HCT116 (cell line): ENCODE results near the gene GMDS. TPM values are rescaled to one million over a fixed set of nuclear protein-coding genes. Genes with fewer than 3 reads are reported as not detected.

Experiments used
- ATAC-seq: fragments of 200-7000 bp; cut with Tn5 transposase; 2 replicates; pipeline ENCODE4 v1.9.1; 2020; ENCODE audit warnings: mild to moderate bottlenecking, moderate library complexity
- BruUV-seq: library from RNA; stranded (reverse); fragments of 400-500 nt; replicated peaks from 2 replicates; lab custom pipeline; 2021; lab: Mats Ljungman, UMichigan
- CTCF ChIA-PET: fragments of 300-600 bp; sonication (Branson Sonifier 250); formaldehyde crosslinking; loops from one replicate; lab custom pipeline; 2021; ENCODE audit warnings: antibody characterized with exemption; lab: Charles Lee
- POLR2A ChIA-PET: fragments of 300-600, 350-600 bp; sonication (Branson Sonifier 250); formaldehyde crosslinking; loops from one replicate; lab custom pipeline; 2021; ENCODE audit warnings: antibody characterized with exemption; lab: Charles Lee
- RAD21 ChIA-PET, 2 experiments: fragments of 300-600 bp; sonication (Branson Sonifier 250); formaldehyde crosslinking; loops; one replicate each; lab custom pipeline; 2023; ENCODE audit warnings: low total read pairs in 2 of 2; ENCODE audit not compliant: uncharacterized antibody in 2 of 2, unreplicated experiment in 2 of 2, low non-redundant PET in 1 of 2; lab: Charles Lee
- DNase-seq: peaks from one replicate; pipeline ENCODE4 v3.0.0-alpha.2; 2010; ENCODE audit warnings: low read depth, low spot score
- H2AFZ ChIP-seq: fragments of 200-600 bp; shearing (Covaris generic), sonication (generic); 2 replicates; pipeline ENCODE4 v1.6.1; 2017; ENCODE audit warnings: low read depth, mixed run types, mixed read lengths, antibody characterized with exemption, low read length; ENCODE audit not compliant: poor library complexity, severe bottlenecking
- H3K27ac ChIP-seq: 2 replicates; pipeline ENCODE4 v1.5.1; 2012; ENCODE audit warnings: low read depth, low read length
- H3K27me3 ChIP-seq: fragments of 200-600 bp; sonication (generic); 2 replicates; pipeline ENCODE4 v1.6.1; 2016; ENCODE audit warnings: mixed run types, low read length, mixed read lengths; ENCODE audit not compliant: insufficient read depth
- H3K36me3 ChIP-seq, 2 experiments: fragments of 200-500 bp in 1 of 2; fragments of 200-600 bp in 1 of 2; sonication (Bioruptor generic) in 1 of 2; sonication (generic) in 1 of 2; 2 replicates each; pipeline versions ENCODE4 v1.5.1 to v1.6.1; 2014 to 2016; ENCODE audit warnings: low read length in 2 of 2, inconsistent platforms in 1 of 2, mixed read lengths in 1 of 2, mixed run types in 1 of 2; ENCODE audit not compliant: insufficient read depth in 2 of 2, control insufficient read depth in 1 of 2
- H3K4me1 ChIP-seq, 2 experiments: fragments of 200-600 bp in 1 of 2; sonication (generic) in 1 of 2; 2 replicates each; pipeline versions ENCODE4 v1.5.1 to v1.6.1; 2012 to 2017; ENCODE audit warnings: low read length in 2 of 2, inconsistent platforms in 1 of 2, mild to moderate bottlenecking in 1 of 2, mixed read lengths in 1 of 2, mixed run types in 1 of 2, moderate library complexity in 1 of 2; ENCODE audit not compliant: insufficient read depth in 2 of 2, control insufficient read depth in 1 of 2
- H3K4me2 ChIP-seq: fragments of 200-600 bp; sonication (generic); 2 replicates; pipeline ENCODE4 v1.6.1; 2017; ENCODE audit warnings: mixed run types, low read length, mixed read lengths
- H3K4me3 ChIP-seq, 2 experiments: fragments of 200-600 bp in 1 of 2; sonication (generic) in 1 of 2; replicated peaks in 1 of 2; 2 replicates each; pipeline ENCODE4 v1.5.1; 2011 to 2016; ENCODE audit warnings: low read length in 2 of 2, control low read depth in 1 of 2, low read depth in 1 of 2, mild to moderate bottlenecking in 1 of 2, mixed read lengths in 1 of 2, mixed run types in 1 of 2
- H3K79me2 ChIP-seq: fragments of 200-600 bp; sonication (generic); 2 replicates; pipeline ENCODE4 v1.6.1; 2017; ENCODE audit warnings: mild to moderate bottlenecking, mixed run types, low read length, moderate library complexity, mixed read lengths; ENCODE audit not compliant: insufficient read depth
- H3K9ac ChIP-seq: fragments of 200-600 bp; sonication (generic); 2 replicates; pipeline ENCODE4 v1.6.1; 2016; ENCODE audit warnings: low read length, mixed read lengths
- H3K9me2 ChIP-seq: fragments of 200-600 bp; sonication (generic), shearing (Covaris generic); 2 replicates; pipeline ENCODE4 v1.6.1; 2017; ENCODE audit warnings: mixed run types, mild to moderate bottlenecking, moderate library complexity; ENCODE audit not compliant: insufficient read depth
- H3K9me3 ChIP-seq, 2 experiments: fragments of 200-500 bp in 1 of 2; fragments of 200-600 bp in 1 of 2; sonication (Bioruptor generic) in 1 of 2; sonication (generic) in 1 of 2; 2 replicates each; pipeline ENCODE4 v1.6.1; 2014 to 2017; ENCODE audit warnings: low read length in 2 of 2, mixed read lengths in 2 of 2, inconsistent platforms in 1 of 2, low read depth in 1 of 2, mild to moderate bottlenecking in 1 of 2, mixed run types in 1 of 2, moderate library complexity in 1 of 2; ENCODE audit not compliant: control insufficient read depth in 1 of 2, insufficient read depth in 1 of 2
- H4K20me1 ChIP-seq: fragments of 200-600 bp; sonication (generic), shearing (Covaris generic); 2 replicates; pipeline ENCODE4 v1.6.1; 2017; ENCODE audit warnings: mixed run types, mild to moderate bottlenecking, moderate library complexity; ENCODE audit not compliant: insufficient read depth
- ATF3 ChIP-seq: IDR thresholded peaks from 2 replicates; pipeline ENCODE4 v1.6.1; 2012
- CEBPB ChIP-seq: IDR thresholded peaks from 2 replicates; pipeline ENCODE4 v1.6.1; 2012; ENCODE audit warnings: low read depth
- CTCF ChIP-seq, 3 experiments: fragments of 200-600 bp in 1 of 3; sonication (generic) in 1 of 3; IDR thresholded peaks in 2 of 3; conservative IDR thresholded peaks in 1 of 3; 2 replicates each; pipeline ENCODE4 v1.5.1; 2012 to 2017; ENCODE audit warnings: low read depth in 2 of 3, low read length in 2 of 3, antibody characterized with exemption in 1 of 3, borderline replicate concordance in 1 of 3, control low read depth in 1 of 3, mild to moderate bottlenecking in 1 of 3, mixed read lengths in 1 of 3, mixed run types in 1 of 3, moderate library complexity in 1 of 3; ENCODE audit not compliant: insufficient read depth in 1 of 3
- EGR1 ChIP-seq: IDR thresholded peaks from 2 replicates; pipeline ENCODE4 v1.6.1; 2012; ENCODE audit warnings: low read depth
- ELF1 ChIP-seq: IDR thresholded peaks from 2 replicates; pipeline ENCODE4 v1.6.1; 2012; ENCODE audit warnings: low read depth, borderline replicate concordance
- EZH2 ChIP-seq: fragments of 200-600 bp; sonication (generic); IDR thresholded peaks from 2 replicates; pipeline ENCODE4 v1.6.1; 2017; ENCODE audit warnings: antibody characterized with exemption, mixed run types
- FOSL1 ChIP-seq: IDR thresholded peaks from 2 replicates; pipeline ENCODE4 v1.6.1; 2012; ENCODE audit warnings: low read depth
- JUND ChIP-seq: IDR thresholded peaks from 2 replicates; pipeline ENCODE4 v1.6.1; 2012
- POLR2A ChIP-seq: IDR thresholded peaks from 2 replicates; pipeline ENCODE4 v1.7.0; 2011; ENCODE audit warnings: borderline replicate concordance; ENCODE audit not compliant: insufficient read depth, insufficient read length; ENCODE audit errors: extremely low read depth
- RAD21 ChIP-seq: IDR thresholded peaks from 2 replicates; pipeline ENCODE4 v1.6.1; 2012; ENCODE audit warnings: low read depth, mild to moderate bottlenecking
- SIN3A ChIP-seq: IDR thresholded peaks from 2 replicates; pipeline ENCODE4 v1.6.1; 2012; ENCODE audit warnings: low read depth
- SRF ChIP-seq: IDR thresholded peaks from 2 replicates; pipeline ENCODE4 v1.6.1; 2012; ENCODE audit warnings: low read depth
- TCF7L2 ChIP-seq: IDR thresholded peaks from 2 replicates; pipeline ENCODE4 v1.7.0; 2011; ENCODE audit warnings: borderline replicate concordance, inconsistent platforms; ENCODE audit not compliant: insufficient read depth, insufficient read length; ENCODE audit errors: extremely low read depth
- ZBTB33 ChIP-seq: IDR thresholded peaks from 2 replicates; pipeline ENCODE4 v1.6.1; 2011; ENCODE audit warnings: mild to moderate bottlenecking, low read length, moderate library complexity; ENCODE audit not compliant: insufficient replicate concordance; ENCODE audit errors: extremely low read depth
- ZFX ChIP-seq: fragments of 450-650 bp; IDR thresholded peaks from 2 replicates; pipeline ENCODE4 v1.6.1; 2017
- intact Hi-C: fragments of 100-400 bp; cut with micrococcal nuclease; formaldehyde crosslinking; loops from 2 replicates; pipeline ENCODE4 v1.10.0; 2022
- total RNA-seq: library from RNA; stranded (reverse); gene quantifications from one replicate; pipeline ENCODE4 v1.2.1, GENCODE V29; 2021; ENCODE audit not compliant: unreplicated experiment
- TF ChIP-seq, protein P1 (sequence below): IDR thresholded peaks from 2 replicates; pipeline ENCODE4 v1.6.1; 2012; ENCODE audit warnings: low read depth

GMDS gene
- total RNA-seq, 1 experiment from 2014 or later: 34.4 TPM

- RAD21 ChIA-PET: no interaction called here
- H3K79me2 ChIP-seq: no peaks in the 10 kb centered on the region
- H3K9me2 ChIP-seq: no peaks in the 10 kb centered on the region
- H3K27ac ChIP-seq: no peak overlapping the region
- no peaks in the 10 kb centered on the region for H3K27me3 ChIP-seq
- H4K20me1 ChIP-seq: no peaks in the 10 kb centered on the region
- no peak overlapping the region for H2AFZ ChIP-seq
- no peaks in the 10 kb centered on the region for H3K4me1 ChIP-seq
- H3K36me3 ChIP-seq: no peaks in the 10 kb centered on the region
- CTCF ChIA-PET: no interaction called here
- H3K9me3 ChIP-seq: no peaks in the 10 kb centered on the region
- POLR2A ChIA-PET: no interaction called here
- no peak for DNase-seq
- ATAC-seq: no peak
- no peak overlapping the region for H3K4me3 ChIP-seq
- BruUV-seq: no TSS peak
- TF ChIP-seq RAD21: no peak
- TF ChIP-seq, protein P1, sequence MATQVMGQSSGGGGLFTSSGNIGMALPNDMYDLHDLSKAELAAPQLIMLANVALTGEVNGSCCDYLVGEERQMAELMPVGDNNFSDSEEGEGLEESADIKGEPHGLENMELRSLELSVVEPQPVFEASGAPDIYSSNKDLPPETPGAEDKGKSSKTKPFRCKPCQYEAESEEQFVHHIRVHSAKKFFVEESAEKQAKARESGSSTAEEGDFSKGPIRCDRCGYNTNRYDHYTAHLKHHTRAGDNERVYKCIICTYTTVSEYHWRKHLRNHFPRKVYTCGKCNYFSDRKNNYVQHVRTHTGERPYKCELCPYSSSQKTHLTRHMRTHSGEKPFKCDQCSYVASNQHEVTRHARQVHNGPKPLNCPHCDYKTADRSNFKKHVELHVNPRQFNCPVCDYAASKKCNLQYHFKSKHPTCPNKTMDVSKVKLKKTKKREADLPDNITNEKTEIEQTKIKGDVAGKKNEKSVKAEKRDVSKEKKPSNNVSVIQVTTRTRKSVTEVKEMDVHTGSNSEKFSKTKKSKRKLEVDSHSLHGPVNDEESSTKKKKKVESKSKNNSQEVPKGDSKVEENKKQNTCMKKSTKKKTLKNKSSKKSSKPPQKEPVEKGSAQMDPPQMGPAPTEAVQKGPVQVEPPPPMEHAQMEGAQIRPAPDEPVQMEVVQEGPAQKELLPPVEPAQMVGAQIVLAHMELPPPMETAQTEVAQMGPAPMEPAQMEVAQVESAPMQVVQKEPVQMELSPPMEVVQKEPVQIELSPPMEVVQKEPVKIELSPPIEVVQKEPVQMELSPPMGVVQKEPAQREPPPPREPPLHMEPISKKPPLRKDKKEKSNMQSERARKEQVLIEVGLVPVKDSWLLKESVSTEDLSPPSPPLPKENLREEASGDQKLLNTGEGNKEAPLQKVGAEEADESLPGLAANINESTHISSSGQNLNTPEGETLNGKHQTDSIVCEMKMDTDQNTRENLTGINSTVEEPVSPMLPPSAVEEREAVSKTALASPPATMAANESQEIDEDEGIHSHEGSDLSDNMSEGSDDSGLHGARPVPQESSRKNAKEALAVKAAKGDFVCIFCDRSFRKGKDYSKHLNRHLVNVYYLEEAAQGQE: no peak
- no peak for TF ChIP-seq JUND
- no peak for TF ChIP-seq EZH2
- no peak for TF ChIP-seq CEBPB
- no peak for TF ChIP-seq SRF
- no peak for TF ChIP-seq ZBTB33
- no peak for TF ChIP-seq ATF3
- no peak for TF ChIP-seq TCF7L2
- no peak for TF ChIP-seq POLR2A
- no peak for TF ChIP-seq ZFX
- no peak for TF ChIP-seq ELF1
- TF ChIP-seq FOSL1: no peak
- TF ChIP-seq EGR1: no peak
- TF ChIP-seq SIN3A: no peak
- no peak for TF ChIP-seq CTCF (IDR thresholded peaks at IDR 0.05 in 2 of 3, conservative IDR thresholded peaks at IDR 0.05 in 1 of 3; ENCODE audit: borderline replicate concordance in 1 of 3, insufficient read depth in 1 of 3, low read depth in 2 of 3, low read length in 2 of 3)
- no peak overlapping the region for H3K4me2 ChIP-seq
- intact Hi-C loops: no loop called here
- no peak overlapping the region for H3K9ac ChIP-seq
Measured at GRCh38 chr6:1963596-1963995, 281.8 kb downstream of the GMDS start.
